Stimulated activated CD4-positive, alpha-beta T cell treated with anti-CD3 and anti-CD28 coated beads, TNF-alpha, amount 100 ng/mL, for 24 hours (primary cell): Measurements from ENCODE around the gene P2RY8.
A peak's percentile ranks its signal among the peaks of the same experiment; 100 is the strongest.
"Not testable (repeated sequence)": the region's sequence is repeated elsewhere in the genome, so short reads cannot be mapped to it uniquely, and the experiment has no call there.

Source experiments
- DNase-seq, 3 experiments: peaks; one replicate each; pipeline ENCODE4 v3.0.0-alpha.2; 2020; ENCODE audit warnings: low read depth in 3 of 3

P2RY8 gene

GRCh38 chrX:1487401-1487800, 49.6 kb downstream of the P2RY8 start:
- DNase-seq = no peak

- DNase-seq = no peak
These were observed 50.1 kb downstream of the P2RY8 start for GRCh38 chrX:1486749-1487361.

GRCh38 chrX:1486177-1486576, 50.8 kb downstream of the P2RY8 start:
- no peak for DNase-seq

- no peak for DNase-seq
These were observed 52.0 kb downstream of the P2RY8 start for GRCh38 chrX:1485033-1485432.

- no peak for DNase-seq
These were observed 52.4 kb downstream of the P2RY8 start for GRCh38 chrX:1484638-1485019.

GRCh38 chrX:1483843-1484637, 52.9 kb downstream of the P2RY8 start:
- no peak for DNase-seq

- DNase-seq = not testable (repeated sequence)
These were observed 54.5 kb downstream of the P2RY8 start for GRCh38 chrX:1482530-1482928.

- DNase-seq = peak; percentile 54 to 68 (median 57)
These were observed 55.1 kb downstream of the P2RY8 start for GRCh38 chrX:1481636-1482529.

GRCh38 chrX:1480082-1480785, 56.8 kb downstream of the P2RY8 start:
- DNase-seq = no peak

GRCh38 chrX:1477801-1478458, 59.1 kb downstream of the P2RY8 start:
- DNase-seq = no peak

GRCh38 chrX:1477229-1477628, 59.8 kb downstream of the P2RY8 start:
- DNase-seq = no peak

- DNase-seq = no peak
These were observed 60.3 kb downstream of the P2RY8 start for GRCh38 chrX:1476682-1477081.

GRCh38 chrX:1475881-1476280, 61.1 kb downstream of the P2RY8 start:
- DNase-seq = no peak

GRCh38 chrX:1475481-1475880, 61.5 kb downstream of the P2RY8 start:
- no peak for DNase-seq

- not testable (repeated sequence) for DNase-seq
These were observed 62.4 kb downstream of the P2RY8 start for GRCh38 chrX:1474593-1474992.

GRCh38 chrX:1472975-1473374, 64.0 kb downstream of the P2RY8 start:
- no peak for DNase-seq

GRCh38 chrX:1468250-1468772, 68.7 kb downstream of the P2RY8 start:
- DNase-seq = peak in 2 of 3 experiments; percentile 59 to 72

- DNase-seq = no peak
These were observed 69.9 kb downstream of the P2RY8 start for GRCh38 chrX:1466971-1467561.

- no peak for DNase-seq
These were observed 70.7 kb downstream of the P2RY8 start for GRCh38 chrX:1466232-1466661.
